ENCODE results near the gene SERPINA9.
A peak's percentile ranks its signal among the peaks of the same experiment; 100 is the strongest.
"Not testable (repeated sequence)": the region's sequence is repeated elsewhere in the genome, so short reads cannot be mapped to it uniquely, and the experiment has no call there.

The SERPINA9 gene

DNA sequence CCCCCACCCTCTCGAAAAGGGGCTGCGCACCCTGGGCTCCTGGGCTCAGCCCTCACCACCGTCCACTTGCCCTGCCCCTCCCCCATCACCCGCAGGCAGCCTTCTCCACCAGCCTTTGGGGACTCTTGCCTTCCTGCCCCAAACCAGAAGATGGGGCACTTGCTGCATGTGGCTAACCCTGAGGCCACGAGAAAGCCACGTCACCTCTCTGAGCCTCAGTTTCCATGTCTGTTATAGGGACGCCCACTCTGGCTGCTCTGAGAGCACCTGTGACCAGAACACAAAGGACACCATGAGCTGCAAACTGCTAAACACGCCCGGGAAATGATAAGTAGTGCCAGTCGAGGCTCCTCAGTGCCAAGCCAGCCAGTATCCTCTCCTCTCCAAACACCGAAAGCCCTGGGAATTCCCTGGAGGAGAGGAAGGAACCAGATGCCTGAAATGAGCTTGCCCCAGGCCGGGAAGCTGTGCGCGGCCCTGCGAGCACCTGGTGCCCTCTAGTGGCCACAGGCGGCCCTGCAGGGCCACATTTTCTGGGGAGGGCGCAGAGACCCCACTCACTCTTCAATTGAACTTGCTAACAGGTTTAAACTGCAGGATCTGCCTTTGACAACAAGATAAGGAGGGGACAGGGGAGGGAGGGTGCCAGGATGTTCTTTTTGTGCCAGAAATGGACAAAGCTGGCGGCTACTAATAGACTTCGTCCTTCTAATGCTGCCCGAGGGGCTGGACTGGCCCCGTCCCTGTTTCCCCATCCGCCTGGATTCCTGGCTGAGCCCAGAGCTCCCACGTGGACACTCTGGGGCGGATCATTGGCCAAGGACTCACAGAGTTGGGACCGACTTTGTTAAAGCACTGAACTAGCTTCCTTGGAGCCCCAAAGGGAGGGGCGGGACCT is 10.2 kb upstream of the SERPINA9 start:
- peak in 4 of 5 experiments; percentile 14 to 28 (median 18) for DNase-seq

GRCh38 chr14:94484481-94484880 is 8.5 kb upstream of the SERPINA9 start:
- DNase-seq = no peak

GRCh38 chr14:94483729-94484275 is 7.8 kb upstream of the SERPINA9 start:
- no peak for DNase-seq

- no peak for DNase-seq
Observed at GRCh38 chr14:94483071-94483451, 7.1 kb upstream of the SERPINA9 start.

- DNase-seq = not testable (repeated sequence)
Observed at GRCh38 chr14:94482132-94483070, 6.4 kb upstream of the SERPINA9 start.

GRCh38 chr14:94481468-94482131 is 5.6 kb upstream of the SERPINA9 start:
- DNase-seq = no peak

DNA sequence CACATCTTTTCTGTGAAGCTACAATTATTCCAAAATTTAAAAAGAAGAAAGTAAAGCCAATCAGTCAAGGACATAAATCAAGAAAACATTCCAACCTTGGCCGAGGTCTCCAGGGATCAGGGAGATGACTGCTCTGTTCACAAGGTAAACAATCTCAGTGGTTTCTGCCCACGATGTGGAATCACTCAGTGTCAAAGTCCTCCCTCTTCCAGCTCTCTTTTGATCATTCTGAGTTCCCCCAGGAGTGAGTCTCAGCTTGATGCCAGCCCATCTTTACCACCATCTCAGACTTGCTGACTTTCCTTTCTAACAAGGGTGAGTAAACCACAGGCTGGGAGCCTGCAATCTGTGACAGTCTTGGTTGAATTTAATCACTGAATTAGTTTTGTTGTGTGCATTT is 4.8 kb upstream of the SERPINA9 start:
- DNase-seq = no peak

GRCh38 chr14:94478420-94478819 is 2.4 kb upstream of the SERPINA9 start:
- no peak for DNase-seq

DNA sequence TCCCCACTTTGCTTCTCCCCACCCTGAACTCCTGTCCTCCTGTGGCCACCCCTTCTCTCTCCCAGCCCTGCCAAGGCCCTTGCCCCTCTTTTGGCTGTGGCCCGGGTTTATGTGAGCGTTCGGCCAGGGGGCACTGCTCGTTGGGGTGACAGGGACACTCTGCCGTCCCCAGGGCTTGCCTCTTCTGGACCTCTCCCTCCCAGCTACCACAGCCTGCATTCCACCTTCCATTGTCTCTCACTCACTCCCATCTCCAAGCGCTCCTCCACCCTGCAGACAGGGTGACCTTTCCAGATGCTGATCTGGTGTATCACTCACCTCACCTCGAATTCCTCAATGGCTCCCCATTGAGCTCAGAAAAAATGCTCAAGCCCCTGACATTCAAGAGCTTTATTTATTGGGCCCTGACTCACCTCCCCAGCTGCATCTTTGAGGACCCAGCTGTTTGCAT is 1.4 kb downstream of the SERPINA9 start:
- no peak for DNase-seq

DNA sequence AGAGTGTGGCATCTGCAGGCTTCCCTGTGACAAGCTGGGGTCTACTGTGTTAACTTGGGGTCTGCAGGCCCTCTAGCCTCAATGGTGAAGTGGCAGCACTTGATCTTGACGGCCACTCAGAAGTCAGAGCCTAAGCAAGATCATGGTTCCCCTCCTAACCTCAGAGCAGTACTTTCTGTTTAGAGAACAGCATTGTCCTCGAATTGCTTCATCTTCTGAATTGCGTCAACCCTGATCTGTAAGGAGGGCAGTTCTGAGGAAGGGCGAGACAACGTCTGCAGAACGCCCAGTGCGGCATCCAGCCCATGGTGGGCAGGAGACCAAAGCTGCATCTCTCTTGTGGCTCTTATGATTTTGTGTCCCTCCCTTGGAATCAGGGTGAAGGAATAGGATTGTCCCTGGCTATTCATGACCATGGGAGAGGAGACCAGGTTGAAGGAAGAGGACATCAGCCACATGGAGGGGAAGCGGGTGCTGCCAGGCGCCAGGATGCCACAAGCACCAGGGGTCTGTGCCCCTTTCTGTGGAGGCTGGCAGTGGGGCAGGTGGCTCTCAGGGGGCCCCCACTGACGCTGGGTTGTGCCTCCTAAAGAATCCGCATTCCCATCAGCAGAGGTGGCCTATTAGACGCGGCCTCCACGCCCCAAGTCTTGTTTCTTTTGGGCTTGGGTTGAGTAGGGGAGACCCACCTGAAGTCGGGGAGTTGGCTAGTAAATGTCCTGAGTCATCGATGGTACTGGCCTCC is 2.2 kb downstream of the SERPINA9 start:
- DNase-seq = no peak

GRCh38 chr14:94472842-94473241 is 3.2 kb downstream of the SERPINA9 start:
- DNase-seq = no peak

- DNase-seq = no peak
Observed at GRCh38 chr14:94471045-94471444, 5.0 kb downstream of the SERPINA9 start.

GRCh38 chr14:94470311-94470710 is 5.7 kb downstream of the SERPINA9 start:
- no peak for DNase-seq

DNA sequence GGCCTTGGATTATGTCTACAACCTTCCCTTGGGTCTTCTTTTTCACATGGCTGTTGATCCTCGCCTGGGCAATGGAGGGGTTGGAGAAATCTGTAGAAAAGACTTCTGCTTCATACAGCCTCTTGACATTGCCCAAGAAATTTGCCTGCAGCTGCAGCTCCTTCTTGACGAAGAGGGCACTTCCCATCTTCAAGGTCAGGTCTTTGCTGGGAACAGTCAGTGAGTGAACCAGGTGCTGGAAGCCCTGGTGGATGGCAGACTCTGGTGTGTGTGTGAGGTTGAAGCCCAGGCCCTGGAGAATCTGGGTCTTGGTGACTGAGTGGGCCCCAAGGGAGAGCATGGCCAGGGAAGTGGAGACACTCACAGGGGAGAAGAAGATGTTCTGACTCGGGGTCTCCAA is 6.7 kb downstream of the SERPINA9 start:
- no peak for DNase-seq

- no peak for DNase-seq
Observed at GRCh38 chr14:94467728-94468520, 8.1 kb downstream of the SERPINA9 start.

DNA sequence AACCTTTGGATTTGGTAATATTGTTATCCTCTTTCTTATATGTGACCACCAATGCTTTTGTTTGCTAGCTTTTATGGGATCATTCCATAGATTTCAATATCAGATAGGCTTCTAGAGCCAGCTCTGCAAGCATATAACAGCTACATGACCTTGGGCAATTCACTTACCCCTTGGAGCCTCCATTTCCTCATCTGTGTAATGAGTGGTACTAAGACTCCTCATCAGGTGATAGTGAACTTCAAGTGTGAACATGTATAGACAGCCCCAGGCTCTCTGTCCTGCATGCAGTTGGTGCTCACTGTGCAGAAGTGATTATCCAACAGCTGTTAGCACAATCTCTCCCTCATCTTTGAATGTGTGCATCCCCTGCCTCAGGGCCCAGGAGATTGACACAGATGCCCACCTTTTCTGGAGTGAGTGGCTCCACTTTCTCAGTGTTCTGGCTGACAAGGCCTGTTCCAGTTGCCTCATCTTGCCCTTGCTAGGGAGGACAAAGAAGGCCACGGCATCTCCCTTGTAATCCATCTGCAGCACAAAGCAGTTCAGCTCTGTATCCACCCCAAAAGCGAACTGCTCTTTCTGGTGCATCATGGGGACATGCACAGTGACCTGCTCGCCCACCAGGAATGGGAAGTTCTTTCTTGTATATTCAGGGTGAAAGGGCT is 9.2 kb downstream of the SERPINA9 start:
- no peak for DNase-seq

GRCh38 chr14:94465042-94465441 is 11.0 kb downstream of the SERPINA9 start:
- DNase-seq = no peak

DNA sequence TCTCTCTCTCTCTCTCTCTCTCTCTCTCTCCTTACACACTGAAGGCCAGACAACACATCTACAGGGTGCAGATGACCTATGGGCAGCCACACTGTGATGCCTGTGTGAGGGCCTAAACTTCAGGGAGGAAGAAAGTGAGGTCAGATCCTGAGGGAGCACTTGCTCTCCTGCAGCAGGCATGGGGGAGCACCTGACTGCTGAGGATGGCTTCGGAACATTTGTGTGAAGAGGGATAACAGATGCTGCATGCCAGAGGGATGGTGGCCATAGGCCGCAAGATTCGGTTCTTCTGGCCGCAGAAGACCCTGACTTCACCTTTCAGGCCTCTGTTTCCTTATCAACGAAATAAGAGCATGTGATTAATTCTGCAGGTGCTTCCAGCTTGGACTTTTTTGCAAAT is 11.7 kb downstream of the SERPINA9 start:
- no peak for DNase-seq

DNA sequence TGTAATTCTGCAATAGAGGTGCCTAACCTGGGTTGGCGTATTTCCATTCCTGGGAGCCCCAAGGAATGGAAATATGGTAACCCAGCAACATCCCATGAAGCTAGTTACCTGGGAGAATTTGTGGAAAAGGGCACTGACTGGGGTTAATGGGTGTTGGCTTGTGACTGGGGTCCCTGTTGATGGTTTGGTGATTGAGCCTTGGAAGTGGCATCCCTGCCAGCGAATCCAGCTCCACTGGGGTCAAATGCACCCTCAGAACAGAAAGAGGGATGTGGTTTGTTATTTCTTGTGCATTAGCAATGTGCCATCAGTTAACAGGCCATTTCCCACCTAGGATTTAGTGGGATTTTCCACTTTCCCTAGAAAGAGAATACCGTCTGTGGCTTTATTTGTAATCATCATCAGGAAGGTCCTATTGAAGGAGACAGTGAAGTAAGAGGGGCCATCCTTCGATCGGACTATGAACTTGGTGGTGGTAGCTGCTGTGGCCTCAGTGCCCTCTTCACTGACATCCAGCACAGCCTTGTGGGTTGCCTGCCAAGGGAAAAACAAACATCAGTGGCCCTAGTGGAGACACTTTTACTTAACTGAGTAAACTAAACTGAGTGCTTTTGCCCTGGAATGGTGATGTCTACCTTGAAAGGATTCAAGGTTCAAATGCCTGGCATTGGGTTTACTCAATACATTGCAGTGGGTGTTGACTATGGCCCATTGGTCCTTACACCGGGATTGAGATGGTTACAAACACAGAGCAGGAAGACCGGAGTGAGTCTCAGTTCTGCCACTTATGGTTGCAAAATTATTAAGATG is 13.0 kb downstream of the SERPINA9 start:
- no peak for DNase-seq

DNA sequence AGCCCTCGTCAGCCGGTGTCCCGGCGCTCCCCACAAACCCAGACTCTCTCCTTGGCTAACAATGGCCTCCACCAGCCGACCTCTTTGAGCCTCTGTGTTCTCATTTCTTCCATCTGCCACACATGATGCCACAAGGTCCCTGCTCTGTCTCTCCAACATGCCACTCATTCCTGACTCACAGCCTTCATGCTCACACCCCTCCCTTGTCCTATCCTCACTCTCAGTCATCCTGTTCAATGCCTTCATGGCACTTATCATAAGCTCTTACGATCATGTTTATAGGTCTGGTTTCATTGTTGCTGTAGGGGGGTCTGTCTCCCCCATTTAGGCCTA is 13.8 kb downstream of the SERPINA9 start:
- DNase-seq = no peak

Data from T-helper 2 cell (primary cell).